ENCODE measurements around the gene OCA2. TPM values are rescaled to one million over a fixed set of nuclear protein-coding genes. Genes with fewer than 3 reads are reported as not detected.
A peak's percentile ranks its signal among the peaks of the same experiment; 100 is the strongest.

Gene OCA2
- total and polyA plus RNA-seq, 7 donors, result 0.36 to 0.41 TPM; not detected in 5

DNA sequence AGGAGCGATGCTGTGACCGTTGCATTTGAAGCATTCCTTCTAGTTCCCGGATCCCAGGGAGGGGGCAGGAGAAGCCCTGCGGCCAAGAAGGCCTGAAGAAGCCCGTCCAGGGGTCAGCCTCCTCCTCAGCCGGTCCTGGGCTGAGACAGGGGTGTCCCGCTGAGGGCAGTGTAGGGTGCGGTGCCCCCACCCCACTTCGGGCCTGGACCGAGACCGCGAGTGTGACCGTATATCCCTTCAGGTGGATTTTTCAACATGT lies 2.8 kb downstream of the OCA2 start:
- Histone ChIP-seq H3K4me3 (peak overlapping the region; percentile 16 to 51 (median 42)), H3K36me3 (no peaks in the 10 kb centered on the region), H3K27ac (peak overlapping the region in 3 of 4 donors; percentile 6 to 77 (median 9)), H3K9me3 (peaks cover 0 to 5% (median 1%) of the 10 kb centered on the region in 4 donors), H3K4me1 (peaks cover 0 to 43% (median 37%) of the 10 kb centered on the region in 4 donors), H3K27me3 (peaks cover 39 to 98% (median 73%) of the 10 kb centered on the region in 3 donors)
- WGBS, 2 donors, result 1% methylated on average over 13 of the region's 13 CpGs
- TF ChIP-seq POLR2A (IDR thresholded peaks at IDR 0.05) (no peak), POLR2AphosphoS5 (IDR thresholded peaks at IDR 0.05) (no peak), EP300 (IDR thresholded peaks at IDR 0.05) (no peak)
- TF ChIP-seq, protein P1, sequence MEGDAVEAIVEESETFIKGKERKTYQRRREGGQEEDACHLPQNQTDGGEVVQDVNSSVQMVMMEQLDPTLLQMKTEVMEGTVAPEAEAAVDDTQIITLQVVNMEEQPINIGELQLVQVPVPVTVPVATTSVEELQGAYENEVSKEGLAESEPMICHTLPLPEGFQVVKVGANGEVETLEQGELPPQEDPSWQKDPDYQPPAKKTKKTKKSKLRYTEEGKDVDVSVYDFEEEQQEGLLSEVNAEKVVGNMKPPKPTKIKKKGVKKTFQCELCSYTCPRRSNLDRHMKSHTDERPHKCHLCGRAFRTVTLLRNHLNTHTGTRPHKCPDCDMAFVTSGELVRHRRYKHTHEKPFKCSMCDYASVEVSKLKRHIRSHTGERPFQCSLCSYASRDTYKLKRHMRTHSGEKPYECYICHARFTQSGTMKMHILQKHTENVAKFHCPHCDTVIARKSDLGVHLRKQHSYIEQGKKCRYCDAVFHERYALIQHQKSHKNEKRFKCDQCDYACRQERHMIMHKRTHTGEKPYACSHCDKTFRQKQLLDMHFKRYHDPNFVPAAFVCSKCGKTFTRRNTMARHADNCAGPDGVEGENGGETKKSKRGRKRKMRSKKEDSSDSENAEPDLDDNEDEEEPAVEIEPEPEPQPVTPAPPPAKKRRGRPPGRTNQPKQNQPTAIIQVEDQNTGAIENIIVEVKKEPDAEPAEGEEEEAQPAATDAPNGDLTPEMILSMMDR (IDR thresholded peaks at IDR 0.05), result no peak
- DNase-seq, result no peak
- intact Hi-C loops (cut with DNase I), result loop anchor here (10.0 kb wide), 1 partner anchor 78 kb away; no protein-coding TSS in a partner anchor

DNA sequence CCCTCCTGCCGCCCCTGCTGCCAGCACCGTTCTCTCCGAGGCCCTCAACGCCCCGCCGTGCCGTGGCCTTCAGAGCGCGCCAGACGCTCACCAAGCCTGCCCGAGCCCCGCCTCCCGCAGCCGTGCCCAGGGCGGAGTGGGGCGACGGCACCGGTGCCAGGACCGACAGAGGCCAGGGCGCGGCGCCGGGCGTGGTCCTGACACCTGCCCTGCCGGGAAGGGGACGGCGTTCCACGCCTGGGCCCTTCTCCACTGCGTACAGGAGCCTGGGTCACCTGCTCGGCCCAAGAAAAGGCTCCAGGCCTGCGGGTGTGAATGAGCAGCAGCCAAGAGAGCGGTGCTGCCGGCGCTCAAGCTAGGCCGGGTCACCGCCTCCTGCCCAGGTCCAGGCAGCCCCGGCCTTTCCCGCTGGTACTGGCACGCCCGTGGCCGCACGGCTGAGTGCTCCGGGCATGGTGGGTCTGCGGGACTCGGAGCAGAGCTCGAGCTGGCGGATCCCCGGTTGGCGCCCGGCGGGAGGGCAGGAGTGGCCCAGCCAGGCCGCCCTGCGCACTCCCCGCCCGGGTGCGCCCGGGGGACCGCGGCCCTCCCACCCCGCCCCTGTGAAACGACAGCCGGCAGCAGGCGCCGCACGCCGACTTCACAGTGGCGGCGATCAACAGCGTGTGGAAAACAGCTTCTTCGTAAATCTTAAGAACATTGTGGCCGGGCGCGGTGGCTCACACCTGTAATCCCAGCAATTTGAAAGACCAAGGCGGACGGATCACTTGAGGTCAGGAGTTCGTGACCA lies 4.2 kb downstream of the OCA2 start:
- Histone ChIP-seq H3K36me3 (no peaks in the 10 kb centered on the region), H3K27me3 (peaks cover 39 to 85% (median 65%) of the 10 kb centered on the region in 3 donors), H3K4me3 (peak overlapping the region in 3 of 4 donors; percentile 36 to 51 (median 49)), H3K9me3 (peaks cover 0 to 5% (median 2%) of the 10 kb centered on the region in 4 donors), H3K4me1 (peaks cover 0 to 43% (median 37%) of the 10 kb centered on the region in 4 donors), H3K27ac (peak overlapping the region in 1 of 4 donors; percentile 77)
- intact Hi-C loops (cut with DNase I), result loop anchor here (10.0 kb wide), 1 partner anchor 80 kb away; no protein-coding TSS in a partner anchor
- WGBS, 2 donors, result 3 to 5% methylated on average over 76 of the region's 76 CpGs
- DNase-seq, result peak; percentile 60
- TF ChIP-seq POLR2AphosphoS5 (IDR thresholded peaks at IDR 0.05), result no peak
- TF ChIP-seq, protein P1 (IDR thresholded peaks at IDR 0.05), result no peak

DNA sequence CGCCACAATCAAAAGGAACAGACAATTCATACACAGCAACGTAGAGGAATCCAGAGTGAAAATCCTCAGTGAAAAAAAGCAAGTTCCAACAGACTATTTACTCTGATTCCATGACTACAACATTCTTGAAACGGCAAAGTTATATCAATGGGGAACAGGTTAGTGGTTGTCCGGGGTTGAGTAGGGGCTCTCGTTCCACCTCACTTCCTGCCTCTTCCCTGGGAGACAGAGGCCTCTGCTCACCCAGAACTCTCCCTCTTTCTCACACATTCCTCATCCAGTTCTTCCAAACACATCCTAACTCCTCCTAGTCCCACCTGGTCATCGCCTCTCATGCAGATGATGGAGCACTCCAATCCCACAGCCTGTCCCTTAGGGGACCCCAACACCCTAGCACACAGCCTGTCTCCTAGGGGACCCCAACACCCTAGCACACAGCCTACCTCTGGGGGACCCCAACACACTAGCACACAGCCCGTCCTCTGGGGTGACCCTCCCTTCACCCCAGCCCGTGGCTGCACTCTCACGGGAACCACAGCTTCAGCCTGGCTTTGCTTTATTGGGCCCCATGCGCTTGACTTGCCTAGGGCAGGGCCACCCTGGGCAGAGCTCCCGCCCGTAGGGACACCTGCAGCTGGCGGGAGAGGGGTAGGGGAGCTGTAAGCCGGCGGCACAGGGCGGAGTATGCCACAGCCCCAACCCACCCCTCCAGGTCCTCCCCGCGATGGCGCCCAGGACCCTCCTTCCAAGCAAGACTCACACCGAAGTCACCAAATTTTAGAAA lies 5.2 kb downstream of the OCA2 start:
- intact Hi-C loops (cut with DNase I), result loop anchor here (10.0 kb wide), 1 partner anchor 81 kb away; no protein-coding TSS in a partner anchor
- Histone ChIP-seq H3K27ac (no peak overlapping the region), H3K27me3 (peaks cover 33 to 75% (median 56%) of the 10 kb centered on the region in 3 donors), H3K9me3 (peaks cover 0 to 5% (median 2%) of the 10 kb centered on the region in 4 donors), H3K36me3 (no peaks in the 10 kb centered on the region), H3K4me1 (peaks cover 0 to 36% (median 30%) of the 10 kb centered on the region in 4 donors), H3K4me3 (no peak overlapping the region)
- TF ChIP-seq, protein P1 (IDR thresholded peaks at IDR 0.05), result no peak
- TF ChIP-seq EP300 (IDR thresholded peaks at IDR 0.05) (no peak), POLR2A (IDR thresholded peaks at IDR 0.05) (no peak), POLR2AphosphoS5 (IDR thresholded peaks at IDR 0.05) (no peak)
- WGBS, 2 donors, result 31 to 46% methylated on average over 20 of the region's 20 CpGs
- DNase-seq, result no peak

DNA sequence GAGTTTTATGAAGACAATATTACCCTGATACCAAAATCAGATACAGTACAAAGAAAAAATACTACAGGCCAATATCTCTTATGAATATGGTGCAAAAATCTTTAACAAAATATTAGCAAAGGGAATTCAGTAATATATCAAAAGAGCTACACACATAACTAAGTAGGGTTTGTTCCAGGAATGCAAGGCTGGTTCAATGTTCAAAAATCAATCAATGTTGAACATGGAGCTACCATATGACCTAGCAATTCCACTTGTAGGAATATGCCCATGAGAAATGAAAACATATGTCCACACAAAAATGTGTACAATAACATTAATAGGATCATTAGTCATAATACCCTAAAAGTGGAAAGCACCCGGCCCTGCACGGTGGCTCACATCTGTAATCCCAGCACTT lies 7.8 kb downstream of the OCA2 start:
- Histone ChIP-seq H3K27ac (no peak overlapping the region), H3K36me3 (no peaks in the 10 kb centered on the region), H3K27me3 (peaks cover 18 to 54% (median 30%) of the 10 kb centered on the region in 3 donors), H3K4me1 (peaks cover 0 to 21% (median 19%) of the 10 kb centered on the region in 4 donors), H3K4me3 (no peak overlapping the region), H3K9me3 (peaks cover 0 to 5% (median 2%) of the 10 kb centered on the region in 4 donors)
- 97 to 98% methylated on average over 2 of the region's 2 CpGs for WGBS, 2 donors
- DNase-seq, result no peak
- intact Hi-C loops (cut with DNase I), result loop anchor here (10.0 kb wide), 1 partner anchor 83 kb away; no protein-coding TSS in a partner anchor
- TF ChIP-seq, protein P1 (IDR thresholded peaks at IDR 0.05), result no peak
- no peak for TF ChIP-seq EP300 (IDR thresholded peaks at IDR 0.05)
- TF ChIP-seq POLR2AphosphoS5 (IDR thresholded peaks at IDR 0.05), result no peak
- no peak for TF ChIP-seq POLR2A (IDR thresholded peaks at IDR 0.05)
